Measurements from ENCODE around the gene TMCC2. TPM values are rescaled to one million over a fixed set of nuclear protein-coding genes. Genes with fewer than 3 reads are reported as not detected.

TMCC2 gene
- total RNA-seq, 1 donor from 2014 or later, result 16.5 TPM

Other genes starting within 250 kb of the TMCC2 start
- gene CNTN2, start 184.7 kb upstream of the TMCC2 start, total RNA-seq, result 2.0 TPM
- 0.79 TPM for gene TMEM81, start 143.5 kb upstream of the TMCC2 start, total RNA-seq
- gene RBBP5, start 106.0 kb upstream of the TMCC2 start, total RNA-seq, result 14.0 TPM
- gene DSTYK, start 16.2 kb upstream of the TMCC2 start, total RNA-seq, result 13.4 TPM
- gene NUAK2, start 93.8 kb downstream of the TMCC2 start, total RNA-seq, result 2.0 TPM
- 1.3 TPM for gene KLHDC8A, start 129.0 kb downstream of the TMCC2 start, total RNA-seq
- gene LEMD1, start 194.1 kb downstream of the TMCC2 start, total RNA-seq, result not detected
- 0.20 TPM for gene BLACAT1, start 228.1 kb downstream of the TMCC2 start, total RNA-seq

All from skin of body (tissue), 1 donor.